NCI-H524 treated with DMSO at 0.1 percent for 48 hours (cell line): ENCODE data around the gene SFR1.
"Not testable (repeated sequence)": the region's sequence is repeated elsewhere in the genome, so short reads cannot be mapped to it uniquely, and the experiment has no call there.

Source experiments
- DNase-seq: peaks from one replicate; lab custom pipeline; 2025; lab: John Stamatoyannopoulos, UW

SFR1 gene

GRCh38 chr10:104109908-104110662 lies 11.9 kb upstream of the SFR1 start:
- no peak for DNase-seq

- no peak for DNase-seq
Measured at GRCh38 chr10:104113376-104113956, 8.5 kb upstream of the SFR1 start.

GRCh38 chr10:104117839-104118323 lies 4.1 kb upstream of the SFR1 start:
- DNase-seq = no peak

- no peak for DNase-seq
Measured at GRCh38 chr10:104119996-104120395, 2.0 kb upstream of the SFR1 start.

- DNase-seq = no peak
Measured at GRCh38 chr10:104120512-104120902, 1.5 kb upstream of the SFR1 start.

GRCh38 chr10:104120903-104121484 lies 977 bp upstream of the SFR1 start:
- DNase-seq = no peak

GRCh38 chr10:104122225-104123107 lies 495 bp downstream of the SFR1 start:
- DNase-seq = no peak

GRCh38 chr10:104123397-104123796 lies 1.4 kb downstream of the SFR1 start:
- DNase-seq = no peak

GRCh38 chr10:104127411-104127810 lies 5.4 kb downstream of the SFR1 start:
- no peak for DNase-seq

GRCh38 chr10:104128214-104128613 lies 6.2 kb downstream of the SFR1 start:
- no peak for DNase-seq

- DNase-seq = no peak
Measured at GRCh38 chr10:104130041-104130440, 8.1 kb downstream of the SFR1 start.

GRCh38 chr10:104138131-104138530 lies 16.2 kb downstream of the SFR1 start:
- DNase-seq = no peak

- DNase-seq = no peak
Measured at GRCh38 chr10:104139221-104139620, 17.2 kb downstream of the SFR1 start.

GRCh38 chr10:104142081-104142480 lies 20.1 kb downstream of the SFR1 start:
- DNase-seq = no peak

- no peak for DNase-seq
Measured at GRCh38 chr10:104143829-104144228, 21.9 kb downstream of the SFR1 start.

- no peak for DNase-seq
Measured at GRCh38 chr10:104144931-104145330, 23.0 kb downstream of the SFR1 start.

- no peak for DNase-seq
Measured at GRCh38 chr10:104146882-104147281, 24.9 kb downstream of the SFR1 start.

- no peak for DNase-seq
Measured at GRCh38 chr10:104150139-104150538, 28.2 kb downstream of the SFR1 start.

GRCh38 chr10:104151737-104152136 lies 29.8 kb downstream of the SFR1 start:
- DNase-seq = no peak

GRCh38 chr10:104155591-104155990 lies 33.6 kb downstream of the SFR1 start:
- no peak for DNase-seq

- DNase-seq = no peak
Measured at GRCh38 chr10:104170610-104171254, 48.8 kb downstream of the SFR1 start.

- not testable (repeated sequence) for DNase-seq
Measured at GRCh38 chr10:104174136-104174535, 52.2 kb downstream of the SFR1 start.
